Retinal pigment epithelial cell (primary cell): ENCODE results near the gene TSKU.
A peak's percentile ranks its signal among the peaks of the same experiment; 100 is the strongest.
"Not testable (repeated sequence)": the region's sequence is repeated elsewhere in the genome, so short reads cannot be mapped to it uniquely, and the experiment has no call there.

Source experiments
- DNase-seq: peaks from one replicate; pipeline ENCODE4 v3.0.0-alpha.2; 2010; ENCODE audit warnings: low read depth
- H3K4me3 ChIP-seq: 2 replicates; pipeline ENCODE4 v1.5.1; 2011; ENCODE audit warnings: mild to moderate bottlenecking, low read length, control low read depth, moderate library complexity
- CTCF ChIP-seq: conservative IDR thresholded peaks from 2 replicates; pipeline ENCODE4 v1.5.1; 2011; ENCODE audit warnings: low read depth, low read length, control low read depth, inconsistent platforms

TSKU gene

GRCh38 chr11:76811259-76811658 is 28.1 kb downstream of the TSKU start:
- DNase-seq = no peak
- H3K4me3 ChIP-seq = no peak overlapping the region
- no peak for TF ChIP-seq CTCF

GRCh38 chr11:76814414-76814813 is 31.3 kb downstream of the TSKU start:
- no peak for DNase-seq
- TF ChIP-seq CTCF = no peak
- no peak overlapping the region for H3K4me3 ChIP-seq

- not testable (repeated sequence) for H3K4me3 ChIP-seq, DNase-seq
These were observed 32.5 kb downstream of the TSKU start for GRCh38 chr11:76815678-76816077.

GRCh38 chr11:76820184-76820566 is 37.0 kb downstream of the TSKU start:
- TF ChIP-seq CTCF = no peak
- DNase-seq = no peak
- H3K4me3 ChIP-seq = no peak overlapping the region

- not testable (repeated sequence) for H3K4me3 ChIP-seq, DNase-seq
These were observed 38.2 kb downstream of the TSKU start for GRCh38 chr11:76821396-76821795.

- no peak for TF ChIP-seq CTCF
- no peak for DNase-seq
These were observed 39.2 kb downstream of the TSKU start for GRCh38 chr11:76822406-76822805.

GRCh38 chr11:76823481-76824028 is 40.4 kb downstream of the TSKU start:
- TF ChIP-seq CTCF = no peak
- peak; percentile 26 for DNase-seq
- H3K4me3 ChIP-seq = peak overlapping the region; percentile 21

More at GRCh38 chr11:76822406-76822805, 39.2 kb downstream of the TSKU start:
- no peak overlapping the region for H3K4me3 ChIP-seq

GRCh38 chr11:76824083-76824939 is 41.2 kb downstream of the TSKU start:
- no peak for TF ChIP-seq CTCF
- DNase-seq = no peak
- H3K4me3 ChIP-seq = no peak overlapping the region
